PC-3 (cell line): Measurements from ENCODE around the gene STX18. TPM values are rescaled to one million over a fixed set of nuclear protein-coding genes. Genes with fewer than 3 reads are reported as not detected.
"Not testable (repeated sequence)": the region's sequence is repeated elsewhere in the genome, so short reads cannot be mapped to it uniquely, and the experiment has no call there.

Experiments used
- ATAC-seq: fragments of 200-7000 bp; cut with Tn5 transposase; 2 replicates; pipeline ENCODE4 v1.9.1; 2020; ENCODE audit warnings: mild to moderate bottlenecking, moderate library complexity
- BruUV-seq: library from RNA; stranded (reverse); fragments of 400-500 nt; replicated peaks from 2 replicates; lab custom pipeline; 2021; lab: Mats Ljungman, UMichigan
- CTCF ChIA-PET: fragments of 300-600 bp; sonication (Branson Sonifier 250); formaldehyde crosslinking; loops from one replicate; lab custom pipeline; 2022; ENCODE audit warnings: antibody characterized with exemption; lab: Charles Lee
- POLR2A ChIA-PET: fragments of 300-600 bp; sonication (Branson Sonifier 250); formaldehyde crosslinking; loops from one replicate; lab custom pipeline; 2022; ENCODE audit warnings: antibody characterized with exemption; ENCODE audit not compliant: unreplicated experiment; lab: Charles Lee
- DNase-seq: peaks from one replicate; pipeline ENCODE4 v3.0.0-alpha.2; 2015
- H2AFZ ChIP-seq: fragments of 300-600 bp; sonication (generic); 2 replicates; pipeline ENCODE4 v1.6.0; 2016; ENCODE audit warnings: antibody characterized with exemption, low read length
- H3F3A ChIP-seq: fragments of 300-600 bp; sonication (generic); one replicate; pipeline ENCODE4 v1.6.0; 2017; ENCODE audit warnings: antibody characterized with exemption, low read length, control low read depth, mild to moderate bottlenecking; ENCODE audit not compliant: unreplicated experiment
- H3K27ac ChIP-seq: fragments of 300-600 bp; sonication (generic); 2 replicates; pipeline ENCODE4 v1.5.1; 2016; ENCODE audit warnings: mild to moderate bottlenecking, low read length
- H3K27me3 ChIP-seq: fragments of 300-600 bp; sonication (generic); 2 replicates; pipeline ENCODE4 v1.6.1; 2016; ENCODE audit warnings: low read length, mixed read lengths
- H3K36me3 ChIP-seq: fragments of 300-600 bp; sonication (generic); 2 replicates; pipeline ENCODE4 v1.6.1; 2016; ENCODE audit warnings: low read depth, mixed run types, low read length, mixed read lengths
- H3K4me1 ChIP-seq: fragments of 300-600 bp; sonication (generic); 2 replicates; pipeline ENCODE4 v1.5.1; 2016; ENCODE audit warnings: low read length; ENCODE audit not compliant: insufficient read depth
- H3K4me2 ChIP-seq: fragments of 300-600 bp; sonication (generic); 2 replicates; pipeline ENCODE4 v1.6.0; 2016; ENCODE audit warnings: low read length
- H3K4me3 ChIP-seq: fragments of 300-600 bp; sonication (generic); 2 replicates; pipeline ENCODE4 v1.5.1; 2016; ENCODE audit warnings: mild to moderate bottlenecking, low read length, mixed read lengths
- H3K79me2 ChIP-seq: fragments of 300-600 bp; sonication (generic); 2 replicates; pipeline ENCODE4 v1.6.1; 2017; ENCODE audit warnings: low read length, mixed read lengths
- H3K9ac ChIP-seq: fragments of 300-600 bp; sonication (generic); 2 replicates; pipeline ENCODE4 v1.6.0; 2016; ENCODE audit warnings: mild to moderate bottlenecking, low read length
- H3K9me2 ChIP-seq: fragments of 300-600 bp; sonication (generic); replicated peaks from 2 replicates; pipeline ENCODE4 v1.6.1; 2016; ENCODE audit warnings: mixed run types, low read length, mixed read lengths
- H3K9me3 ChIP-seq: fragments of 300-600 bp; sonication (generic); 2 replicates; pipeline ENCODE4 v1.6.1; 2016; ENCODE audit warnings: low read length, mixed read lengths
- H4K20me1 ChIP-seq: fragments of 300-600 bp; sonication (generic); 2 replicates; pipeline ENCODE4 v1.6.1; 2016; ENCODE audit warnings: low read length, mixed read lengths
- CTCF ChIP-seq: fragments of 300-600 bp; sonication (generic); conservative IDR thresholded peaks from 2 replicates; pipeline ENCODE4 v1.5.1; 2017; ENCODE audit warnings: antibody characterized with exemption, low read depth, mild to moderate bottlenecking, low read length
- EZH2 ChIP-seq: fragments of 300-600 bp; sonication (generic); IDR thresholded peaks from one replicate; pipeline ENCODE4 v1.6.1; 2017; ENCODE audit warnings: antibody characterized with exemption, mild to moderate bottlenecking, low read length; ENCODE audit not compliant: unreplicated experiment
- EZH2phosphoT487 ChIP-seq: fragments of 300-600 bp; sonication (generic); IDR thresholded peaks from 2 replicates; pipeline ENCODE4 v1.6.1; 2018; ENCODE audit warnings: mild to moderate bottlenecking, antibody characterized with exemption, low read length, borderline replicate concordance
- intact Hi-C: fragments of 100-400 bp; cut with micrococcal nuclease; formaldehyde crosslinking; loops from 2 replicates; pipeline ENCODE4 v1.9.0; 2023
- total RNA-seq: library from RNA; depleted of rRNA; stranded (reverse); fragments of >200 nt; gene quantifications from 2 replicates; pipeline ENCODE4 v1.2.3, GENCODE V29; 2014

STX18 gene
- total RNA-seq, 1 experiment from 2014 or later, result 25.0 TPM

GRCh38 chr4:4470208-4470607, 71.6 kb downstream of the STX18 start:
- no peak for ATAC-seq
- H3F3A ChIP-seq, result no peaks in the 10 kb centered on the region
- H3K4me1 ChIP-seq, result peaks cover 7% of the 10 kb centered on the region; the same call in 1 of the 2 replicates
- H3K4me2 ChIP-seq, result no peak overlapping the region
- DNase-seq, result no peak
- H3K9me2 ChIP-seq, result no peaks in the 10 kb centered on the region
- POLR2A ChIA-PET, result no interaction called here
- no peaks in the 10 kb centered on the region for H3K9me3 ChIP-seq
- no peak overlapping the region for H3K9ac ChIP-seq
- TF ChIP-seq EZH2 (no peak), EZH2phosphoT487 (no peak), CTCF (no peak)
- TSS peak; percentile 16 for BruUV-seq
- H4K20me1 ChIP-seq, result no peaks in the 10 kb centered on the region
- CTCF ChIA-PET, result no interaction called here
- no peak overlapping the region for H3K4me3 ChIP-seq
- H3K36me3 ChIP-seq, result peaks cover 9% of the 10 kb centered on the region
- no peak overlapping the region for H2AFZ ChIP-seq
- peaks cover 18% of the 10 kb centered on the region for H3K79me2 ChIP-seq
- no peaks in the 10 kb centered on the region for H3K27me3 ChIP-seq
- H3K27ac ChIP-seq, result no peak overlapping the region
- intact Hi-C loops, result no loop called here

GRCh38 chr4:4465238-4465637, 76.6 kb downstream of the STX18 start:
- H3F3A ChIP-seq, H3K4me3 ChIP-seq, H2AFZ ChIP-seq, H3K9ac ChIP-seq, H3K9me3 ChIP-seq, H3K9me2 ChIP-seq, CTCF ChIA-PET, H3K79me2 ChIP-seq, H3K4me2 ChIP-seq, DNase-seq, H4K20me1 ChIP-seq, H3K36me3 ChIP-seq, BruUV-seq, H3K4me1 ChIP-seq, H3K27me3 ChIP-seq, ATAC-seq, POLR2A ChIA-PET, intact Hi-C loops, H3K27ac ChIP-seq: not testable (repeated sequence)

GRCh38 chr4:4462970-4463369, 78.9 kb downstream of the STX18 start:
- intact Hi-C loops, result no loop called here
- no peak for TF ChIP-seq EZH2phosphoT487
- TF ChIP-seq CTCF, result no peak
- no peak for TF ChIP-seq EZH2
- Histone ChIP-seq H3K36me3 (peaks cover 3% of the 10 kb centered on the region; the same call in 1 of the 2 replicates), H3F3A (no peaks in the 10 kb centered on the region), H3K27me3 (no peaks in the 10 kb centered on the region), H3K9ac (no peak overlapping the region), H3K4me2 (no peak overlapping the region), H3K4me1 (no peaks in the 10 kb centered on the region), H3K9me2 (no peaks in the 10 kb centered on the region), H3K4me3 (no peak overlapping the region), H3K27ac (no peak overlapping the region), H4K20me1 (no peaks in the 10 kb centered on the region), H3K79me2 (no peaks in the 10 kb centered on the region), H2AFZ (no peak overlapping the region), H3K9me3 (no peaks in the 10 kb centered on the region)
- CTCF ChIA-PET, result interaction anchor here (0.6 kb wide), 1 partner anchor 151 kb away, joined by 3 read pairs; no protein-coding TSS in a partner anchor
- no peak for ATAC-seq
- POLR2A ChIA-PET, result no interaction called here
- no peak for DNase-seq
- BruUV-seq, result no TSS peak
